Ishikawa (cell line): Measurements from ENCODE around the gene SETD6.

ENCODE experiments used
- CEBPB ChIP-seq: IDR thresholded peaks from 2 replicates; pipeline ENCODE4 v1.6.1; 2012
- CREB1 ChIP-seq: IDR thresholded peaks from 2 replicates; pipeline ENCODE4 v1.6.1; 2012; ENCODE audit warnings: low read depth
- EGR1 ChIP-seq: IDR thresholded peaks from 2 replicates; pipeline ENCODE4 v1.6.1; 2012
- EP300 ChIP-seq: IDR thresholded peaks from 2 replicates; pipeline ENCODE4 v1.6.1; 2012; ENCODE audit warnings: borderline replicate concordance
- FOXM1 ChIP-seq: IDR thresholded peaks from 2 replicates; pipeline ENCODE4 v1.6.1; 2012; ENCODE audit warnings: low read depth, borderline replicate concordance
- MAX ChIP-seq: IDR thresholded peaks from 2 replicates; pipeline ENCODE4 v1.6.1; 2012
- NFIC ChIP-seq: IDR thresholded peaks from 2 replicates; pipeline ENCODE4 v1.6.1; 2012
- RAD21 ChIP-seq: IDR thresholded peaks from 2 replicates; pipeline ENCODE4 v1.6.1; 2012; ENCODE audit warnings: low read depth
- TAF1 ChIP-seq: IDR thresholded peaks from 2 replicates; pipeline ENCODE4 v1.6.1; 2012; ENCODE audit warnings: low read depth, mild to moderate bottlenecking
- TCF12 ChIP-seq: IDR thresholded peaks from 2 replicates; pipeline ENCODE4 v1.6.1; 2012; ENCODE audit warnings: low read depth
- TEAD4 ChIP-seq: IDR thresholded peaks from 2 replicates; pipeline ENCODE4 v1.6.1; 2012
- YY1 ChIP-seq: IDR thresholded peaks from 2 replicates; pipeline ENCODE4 v1.6.1; 2012; ENCODE audit warnings: low read depth
- ZBTB7A ChIP-seq: IDR thresholded peaks from 2 replicates; pipeline ENCODE4 v1.6.1; 2012; ENCODE audit warnings: low read depth
- TF ChIP-seq, protein P1 (sequence below): IDR thresholded peaks from 2 replicates; pipeline ENCODE4 v1.6.1; 2012; ENCODE audit warnings: low read depth, mild to moderate bottlenecking
- TF ChIP-seq, protein P2 (sequence below): IDR thresholded peaks from 2 replicates; pipeline ENCODE4 v1.6.1; 2012

Gene SETD6

GRCh38 chr16:58507963-58508670 is 7.2 kb upstream of the SETD6 start:
- TF ChIP-seq MAX, result no peak
- TF ChIP-seq, protein P1, sequence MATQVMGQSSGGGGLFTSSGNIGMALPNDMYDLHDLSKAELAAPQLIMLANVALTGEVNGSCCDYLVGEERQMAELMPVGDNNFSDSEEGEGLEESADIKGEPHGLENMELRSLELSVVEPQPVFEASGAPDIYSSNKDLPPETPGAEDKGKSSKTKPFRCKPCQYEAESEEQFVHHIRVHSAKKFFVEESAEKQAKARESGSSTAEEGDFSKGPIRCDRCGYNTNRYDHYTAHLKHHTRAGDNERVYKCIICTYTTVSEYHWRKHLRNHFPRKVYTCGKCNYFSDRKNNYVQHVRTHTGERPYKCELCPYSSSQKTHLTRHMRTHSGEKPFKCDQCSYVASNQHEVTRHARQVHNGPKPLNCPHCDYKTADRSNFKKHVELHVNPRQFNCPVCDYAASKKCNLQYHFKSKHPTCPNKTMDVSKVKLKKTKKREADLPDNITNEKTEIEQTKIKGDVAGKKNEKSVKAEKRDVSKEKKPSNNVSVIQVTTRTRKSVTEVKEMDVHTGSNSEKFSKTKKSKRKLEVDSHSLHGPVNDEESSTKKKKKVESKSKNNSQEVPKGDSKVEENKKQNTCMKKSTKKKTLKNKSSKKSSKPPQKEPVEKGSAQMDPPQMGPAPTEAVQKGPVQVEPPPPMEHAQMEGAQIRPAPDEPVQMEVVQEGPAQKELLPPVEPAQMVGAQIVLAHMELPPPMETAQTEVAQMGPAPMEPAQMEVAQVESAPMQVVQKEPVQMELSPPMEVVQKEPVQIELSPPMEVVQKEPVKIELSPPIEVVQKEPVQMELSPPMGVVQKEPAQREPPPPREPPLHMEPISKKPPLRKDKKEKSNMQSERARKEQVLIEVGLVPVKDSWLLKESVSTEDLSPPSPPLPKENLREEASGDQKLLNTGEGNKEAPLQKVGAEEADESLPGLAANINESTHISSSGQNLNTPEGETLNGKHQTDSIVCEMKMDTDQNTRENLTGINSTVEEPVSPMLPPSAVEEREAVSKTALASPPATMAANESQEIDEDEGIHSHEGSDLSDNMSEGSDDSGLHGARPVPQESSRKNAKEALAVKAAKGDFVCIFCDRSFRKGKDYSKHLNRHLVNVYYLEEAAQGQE, result no peak
- TF ChIP-seq FOXM1, result no peak
- no peak for TF ChIP-seq ZBTB7A

- TF ChIP-seq MAX (no peak), YY1 (no peak), FOXM1 (no peak), TAF1 (no peak), TCF12 (no peak), NFIC (no peak), CREB1 (no peak), CEBPB (no peak), EGR1 (no peak), ZBTB7A (no peak), EP300 (no peak), RAD21 (no peak), TEAD4 (no peak)
- TF ChIP-seq, protein P1, result no peak
- TF ChIP-seq, protein P2, sequence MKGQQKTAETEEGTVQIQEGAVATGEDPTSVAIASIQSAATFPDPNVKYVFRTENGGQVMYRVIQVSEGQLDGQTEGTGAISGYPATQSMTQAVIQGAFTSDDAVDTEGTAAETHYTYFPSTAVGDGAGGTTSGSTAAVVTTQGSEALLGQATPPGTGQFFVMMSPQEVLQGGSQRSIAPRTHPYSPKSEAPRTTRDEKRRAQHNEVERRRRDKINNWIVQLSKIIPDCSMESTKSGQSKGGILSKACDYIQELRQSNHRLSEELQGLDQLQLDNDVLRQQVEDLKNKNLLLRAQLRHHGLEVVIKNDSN, result no peak
Observed at GRCh38 chr16:58508671-58509251, 6.6 kb upstream of the SETD6 start.

DNA sequence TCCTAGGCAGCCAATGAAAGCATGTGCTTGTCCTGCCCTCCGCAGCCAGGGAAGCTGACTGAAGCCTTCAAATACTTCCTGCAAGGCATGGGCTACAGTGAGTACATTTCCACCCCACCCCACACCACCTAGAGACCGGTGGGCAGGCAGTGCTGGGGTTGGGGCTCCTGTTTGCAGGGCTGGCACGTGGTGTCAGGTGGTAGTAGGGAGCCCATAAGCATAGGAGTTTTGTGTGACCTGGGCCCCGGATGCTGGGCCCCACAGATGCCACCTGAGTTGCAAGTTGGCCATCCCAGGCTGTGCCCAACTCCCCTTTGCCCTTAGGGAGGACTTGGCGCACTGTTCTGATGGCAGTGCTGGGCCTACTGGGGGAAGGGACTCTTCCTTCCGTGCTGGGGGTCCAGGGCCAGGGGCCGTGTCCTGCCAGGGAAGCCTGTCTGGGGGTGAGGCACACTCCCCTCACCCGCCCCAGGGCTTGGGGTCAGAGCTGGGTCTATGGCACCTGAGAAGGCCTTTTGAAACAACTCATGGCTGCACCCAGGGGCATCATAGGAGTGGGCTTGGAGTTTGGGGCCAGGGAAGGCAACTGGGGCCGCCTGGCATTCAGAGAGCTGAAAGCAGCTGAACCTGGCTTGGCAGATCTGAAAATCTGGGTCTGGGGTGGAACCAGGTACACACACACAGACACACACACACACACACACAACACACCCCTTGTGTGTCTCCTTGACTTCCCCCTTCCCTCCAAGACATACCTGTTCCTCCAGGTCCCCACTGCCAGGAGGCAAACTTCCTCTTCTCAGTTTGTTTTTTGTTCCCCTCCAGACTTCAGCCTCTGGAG is 5.8 kb upstream of the SETD6 start:
- TF ChIP-seq NFIC (no peak), TCF12 (no peak), YY1 (no peak), TEAD4 (no peak), ZBTB7A (no peak), FOXM1 (no peak), MAX (no peak), EP300 (no peak), TAF1 (no peak), CREB1 (no peak), RAD21 (no peak), CEBPB (no peak), EGR1 (no peak)
- TF ChIP-seq, protein P2, result no peak
- TF ChIP-seq, protein P1, result no peak
